GM12801 (cell line): ENCODE data around the gene PSMD3.

Experiments
- CTCF ChIP-seq: IDR thresholded peaks from one replicate; pipeline ENCODE4 v1.5.1; 2011; ENCODE audit warnings: control low read depth; ENCODE audit not compliant: insufficient read length; ENCODE audit errors: extremely low read depth

PSMD3 gene

GRCh38 chr17:39972271-39972670 is 8.3 kb upstream of the PSMD3 start:
- TF ChIP-seq CTCF: no peak

- TF ChIP-seq CTCF: no peak
Observed at GRCh38 chr17:39973496-39973895, 7.1 kb upstream of the PSMD3 start.

- TF ChIP-seq CTCF: no peak
Observed at GRCh38 chr17:39974433-39974832, 6.2 kb upstream of the PSMD3 start.

GRCh38 chr17:39975801-39976200 is 4.8 kb upstream of the PSMD3 start:
- no peak for TF ChIP-seq CTCF

GRCh38 chr17:39979016-39979670 is 1.5 kb upstream of the PSMD3 start:
- TF ChIP-seq CTCF: no peak

- TF ChIP-seq CTCF: no peak
Observed at GRCh38 chr17:39979893-39980350, 685 bp upstream of the PSMD3 start.

- no peak for TF ChIP-seq CTCF
Observed at GRCh38 chr17:39981207-39981741, 667 bp downstream of the PSMD3 start.
